IPS-NIHi7 (cell line): ENCODE data around the gene ERCC8.
"Not testable (repeated sequence)": the region's sequence is repeated elsewhere in the genome, so short reads cannot be mapped to it uniquely, and the experiment has no call there.

Experiments
- DNase-seq: peaks from one replicate; pipeline ENCODE4 v3.0.0; 2012; ENCODE audit warnings: mixed read lengths; ENCODE audit errors: extremely low spot score

ERCC8 gene

DNA sequence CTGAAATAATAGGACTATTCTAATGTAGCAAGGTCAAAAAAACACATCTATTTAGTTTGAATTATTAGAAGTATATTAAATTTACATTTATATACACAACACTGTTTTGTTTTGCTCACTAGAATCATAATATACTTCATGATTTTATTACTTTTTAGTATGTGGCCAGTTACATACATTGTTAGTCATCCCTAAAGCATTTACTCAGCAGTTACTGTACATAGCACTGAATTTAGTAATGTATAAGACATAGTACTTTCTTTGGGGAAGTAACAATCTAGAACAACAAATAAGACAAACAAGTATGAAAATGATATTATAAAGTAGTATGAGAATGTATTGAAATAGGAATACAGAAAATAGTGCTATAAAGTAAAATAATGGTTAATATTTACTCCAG lies 28.2 kb downstream of the ERCC8 start:
- DNase-seq, result no peak

GRCh38 chr5:60903356-60903755 lies 41.5 kb downstream of the ERCC8 start:
- DNase-seq, result no peak

DNA sequence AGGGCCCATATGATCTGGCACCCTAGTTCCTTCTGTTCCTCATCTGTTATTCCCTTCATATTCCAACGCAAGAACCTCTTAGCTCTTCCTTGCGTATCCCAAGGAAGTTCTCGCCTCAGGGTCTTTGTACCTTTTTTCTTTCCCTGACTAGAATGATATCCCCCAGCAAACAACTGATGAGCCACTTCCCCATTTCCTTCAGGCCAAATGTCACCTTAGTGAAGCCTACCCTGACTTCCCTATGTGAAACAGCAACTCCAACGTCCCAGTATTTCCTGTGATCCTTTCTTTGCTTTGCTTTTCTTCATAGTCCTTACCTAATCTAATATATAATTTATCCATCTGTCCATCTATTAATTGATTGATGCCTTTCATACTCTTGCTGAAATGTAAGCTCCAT lies 47.9 kb downstream of the ERCC8 start:
- DNase-seq, result no peak

DNA sequence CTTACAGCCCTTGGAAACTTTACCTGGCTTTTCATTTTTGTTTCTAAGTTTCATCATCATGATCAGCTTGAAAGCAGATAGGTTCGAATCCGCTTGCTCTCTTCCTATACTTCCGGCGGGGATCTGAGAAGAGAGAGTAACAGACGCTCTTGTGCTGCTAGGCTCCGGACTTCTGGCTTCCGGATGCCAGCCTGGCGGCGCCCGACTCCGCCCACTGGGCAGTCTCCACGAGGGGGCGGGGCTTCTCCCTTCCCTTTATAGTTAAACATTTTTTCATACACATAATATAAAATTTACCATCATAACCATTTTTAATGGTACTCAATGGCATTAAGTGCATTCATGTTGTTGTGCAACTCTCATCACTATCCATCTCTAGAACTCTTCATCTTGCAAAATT lies 51.3 kb downstream of the ERCC8 start:
- DNase-seq, result no peak

GRCh38 chr5:60891667-60892066 lies 53.2 kb downstream of the ERCC8 start:
- DNase-seq, result peak; percentile 33

DNA sequence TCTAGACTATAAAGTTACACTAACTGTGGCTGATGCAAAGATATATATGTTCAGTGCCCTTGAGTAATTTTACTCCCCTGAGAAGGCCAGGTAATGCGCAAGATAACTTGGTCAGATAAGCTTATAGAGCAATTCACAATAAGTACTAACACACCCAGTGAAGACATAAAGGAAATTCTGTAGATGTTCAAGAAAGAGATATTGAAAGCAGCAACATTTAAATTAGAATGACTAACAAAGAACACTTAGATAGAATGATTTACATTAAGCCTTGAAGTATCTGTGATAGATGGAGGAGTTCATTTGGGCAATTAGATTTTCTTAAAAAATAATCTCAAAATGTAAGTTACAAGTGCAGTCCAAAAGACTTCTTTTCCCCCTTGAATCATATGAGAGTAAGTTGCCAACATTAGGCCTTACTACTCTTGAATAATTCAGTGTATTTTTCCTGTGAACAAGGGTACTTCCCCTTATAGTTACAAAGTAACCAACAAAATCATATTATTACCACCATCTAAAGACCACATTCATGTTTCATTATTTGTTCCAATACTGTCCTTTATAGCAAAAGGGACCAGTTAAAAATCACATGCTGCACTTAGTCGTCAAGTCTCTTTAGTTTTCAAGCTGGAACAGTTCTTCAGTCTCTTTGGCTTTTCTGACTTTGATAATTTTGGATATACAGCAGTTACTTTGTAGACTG lies 56.4 kb downstream of the ERCC8 start:
- DNase-seq, result no peak

DNA sequence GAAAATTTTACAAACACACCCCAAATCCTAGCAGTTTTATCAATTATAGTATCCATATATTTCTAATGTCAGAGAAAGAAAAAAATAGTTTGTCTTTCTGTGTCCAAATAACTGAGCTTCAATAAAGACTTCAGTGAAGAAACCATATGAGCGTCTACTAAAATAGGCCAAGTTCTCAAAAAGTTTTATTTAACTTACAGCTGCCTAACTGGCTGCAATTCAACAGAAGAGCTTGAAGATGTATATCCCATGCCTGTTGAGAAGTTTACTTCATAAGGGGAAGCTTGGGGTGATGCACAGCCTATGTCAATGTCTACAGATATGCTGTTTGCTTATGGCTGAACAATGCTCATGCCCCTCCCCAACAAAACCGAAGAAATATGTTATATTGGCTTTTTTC lies 57.1 kb downstream of the ERCC8 start:
- no peak for DNase-seq

DNA sequence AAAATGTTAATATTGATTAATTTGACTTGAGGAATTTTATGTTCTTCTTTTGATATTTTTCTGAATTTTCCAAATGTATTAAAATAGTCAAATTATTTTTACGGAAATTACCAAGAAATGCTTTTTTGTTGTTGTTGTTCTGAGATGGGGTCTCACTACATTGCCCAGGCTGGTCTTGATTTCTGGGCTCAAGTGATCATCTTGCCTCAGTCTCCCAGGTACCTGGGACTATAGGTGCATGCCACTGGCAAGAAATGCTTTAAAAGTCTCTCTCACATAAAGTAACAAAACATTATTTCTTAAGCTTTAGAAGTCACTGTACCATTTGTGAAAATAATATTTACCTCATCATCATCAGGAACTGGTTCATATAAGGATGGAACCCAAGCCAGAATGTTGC lies 57.8 kb downstream of the ERCC8 start:
- DNase-seq, result no peak

- no peak for DNase-seq
Measured at GRCh38 chr5:60886158-60886557, 58.7 kb downstream of the ERCC8 start.

DNA sequence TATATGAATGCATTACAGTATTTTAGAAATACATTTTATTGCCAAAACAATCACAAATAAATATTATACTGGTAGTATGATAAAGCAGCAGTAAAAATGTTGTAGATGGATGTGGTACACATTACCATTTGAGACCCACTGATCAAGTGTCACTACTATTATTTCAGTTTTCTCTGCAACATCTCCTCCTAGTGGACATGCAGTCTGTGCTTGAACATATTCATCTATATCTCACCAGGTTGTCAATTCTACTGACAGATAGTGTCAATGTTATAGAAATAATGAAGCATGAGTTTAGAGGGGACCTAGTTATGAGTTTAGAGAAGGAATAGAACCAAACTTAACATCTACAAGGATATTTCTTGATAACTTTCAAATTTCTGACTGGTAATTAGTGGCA lies 61.6 kb downstream of the ERCC8 start:
- DNase-seq, result peak; percentile 28

GRCh38 chr5:60872892-60873291 lies 72.0 kb downstream of the ERCC8 start:
- no peak for DNase-seq

DNA sequence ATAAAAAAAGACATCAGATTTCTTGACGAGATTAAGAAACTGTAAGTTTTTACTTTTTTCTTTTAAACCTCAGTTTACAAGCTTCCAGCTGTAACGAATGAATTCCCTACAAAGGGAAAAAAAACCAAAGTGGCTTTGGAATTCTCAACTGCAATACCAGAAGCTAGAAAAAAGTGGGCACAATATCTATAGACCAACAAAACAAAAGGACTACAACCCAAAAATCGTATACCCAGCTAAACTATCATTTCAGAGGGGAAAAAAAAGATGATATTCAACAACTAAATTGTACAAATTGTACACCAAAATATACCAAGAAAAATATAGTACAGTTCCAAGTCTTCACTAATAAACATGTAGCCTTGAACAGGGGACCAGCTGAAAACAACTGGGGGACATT lies 74.0 kb downstream of the ERCC8 start:
- no peak for DNase-seq

GRCh38 chr5:60860572-60860971 lies 84.3 kb downstream of the ERCC8 start:
- not testable (repeated sequence) for DNase-seq

DNA sequence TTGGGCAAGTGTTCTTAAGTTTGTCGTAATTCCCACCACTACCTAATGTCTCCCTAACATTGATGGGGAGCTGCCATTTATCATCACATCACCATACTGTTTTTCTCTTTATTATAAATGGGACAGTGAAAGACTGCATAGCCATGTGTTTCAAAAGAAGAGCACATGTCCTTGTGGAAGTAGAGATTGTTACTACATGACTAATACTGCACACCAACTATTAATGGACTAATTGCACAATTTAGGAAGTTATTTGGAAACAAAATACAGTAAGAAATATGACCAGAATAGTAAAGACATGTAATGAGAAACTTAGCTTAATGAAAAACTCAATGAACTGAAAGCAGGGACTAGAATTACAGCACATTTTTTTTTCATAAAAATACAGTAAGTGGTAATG lies 88.8 kb downstream of the ERCC8 start:
- no peak for DNase-seq

- peak; percentile 33 for DNase-seq
Measured at GRCh38 chr5:60852940-60853339, 91.9 kb downstream of the ERCC8 start.

DNA sequence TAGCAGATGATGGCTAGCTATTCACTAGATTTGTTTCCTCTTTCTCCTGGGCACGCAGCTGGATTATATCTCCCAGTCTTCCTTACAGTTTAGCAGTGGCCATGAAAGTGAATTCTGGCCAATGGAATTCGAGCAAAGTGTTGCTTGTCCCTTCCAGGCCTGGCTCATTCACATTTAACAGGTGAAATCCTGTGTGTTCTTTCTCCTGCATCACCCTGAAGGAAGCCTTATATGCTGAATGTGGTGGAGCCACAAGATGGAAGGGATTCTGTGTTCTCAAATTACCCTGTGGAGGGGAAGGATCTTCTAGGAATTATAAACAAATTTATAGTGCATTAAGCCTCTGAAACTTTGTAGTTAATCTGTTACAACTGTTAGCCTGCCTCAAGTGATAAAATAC lies 92.6 kb downstream of the ERCC8 start:
- no peak for DNase-seq

DNA sequence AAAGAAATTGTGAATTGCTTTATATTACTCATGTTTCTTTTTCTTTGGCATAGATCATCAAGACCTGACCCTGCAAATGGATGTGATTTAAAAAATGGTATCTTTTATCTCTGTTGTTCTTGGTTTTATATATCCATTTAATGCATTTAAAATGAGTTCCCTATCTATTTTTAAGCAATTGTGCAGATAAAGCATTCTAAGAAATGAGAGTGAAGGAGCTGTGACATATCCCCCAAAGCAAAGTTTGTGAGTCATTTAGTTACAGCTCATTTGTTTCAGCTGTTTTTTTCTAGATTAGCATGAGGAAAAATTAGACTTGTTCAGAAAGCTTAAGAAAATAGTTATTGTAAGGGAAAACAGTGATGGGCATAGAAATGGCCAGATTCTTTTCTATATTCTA lies 93.2 kb downstream of the ERCC8 start:
- DNase-seq, result no peak

DNA sequence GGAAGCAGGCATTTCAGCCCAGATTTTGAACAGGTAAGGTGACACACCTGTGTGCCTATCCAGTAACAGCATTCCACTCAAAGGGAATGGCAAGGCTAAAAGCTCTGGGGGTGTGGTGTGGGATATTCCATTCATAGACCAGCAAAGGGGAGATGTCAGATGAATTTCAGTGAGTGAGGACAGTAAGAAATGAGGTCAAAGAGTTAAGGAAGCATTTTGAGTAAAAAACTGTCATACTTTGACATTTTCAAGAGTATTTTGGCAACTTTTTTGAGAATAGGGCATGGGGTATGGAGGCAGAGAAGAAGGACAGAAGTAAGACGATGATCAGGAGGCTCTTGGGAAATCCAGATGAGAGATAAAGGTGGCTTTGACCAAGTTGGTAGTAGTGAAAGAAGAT lies 98.6 kb downstream of the ERCC8 start:
- no peak for DNase-seq

GRCh38 chr5:60843936-60844905 lies 100.6 kb downstream of the ERCC8 start, which contains the start of gene ELOVL7:
ELOVL7 (minus strand) TSS chr5:60844269; CDS start chr5:60787397, 56,872 bp downstream.
- peak; percentile 92 for DNase-seq

DNA sequence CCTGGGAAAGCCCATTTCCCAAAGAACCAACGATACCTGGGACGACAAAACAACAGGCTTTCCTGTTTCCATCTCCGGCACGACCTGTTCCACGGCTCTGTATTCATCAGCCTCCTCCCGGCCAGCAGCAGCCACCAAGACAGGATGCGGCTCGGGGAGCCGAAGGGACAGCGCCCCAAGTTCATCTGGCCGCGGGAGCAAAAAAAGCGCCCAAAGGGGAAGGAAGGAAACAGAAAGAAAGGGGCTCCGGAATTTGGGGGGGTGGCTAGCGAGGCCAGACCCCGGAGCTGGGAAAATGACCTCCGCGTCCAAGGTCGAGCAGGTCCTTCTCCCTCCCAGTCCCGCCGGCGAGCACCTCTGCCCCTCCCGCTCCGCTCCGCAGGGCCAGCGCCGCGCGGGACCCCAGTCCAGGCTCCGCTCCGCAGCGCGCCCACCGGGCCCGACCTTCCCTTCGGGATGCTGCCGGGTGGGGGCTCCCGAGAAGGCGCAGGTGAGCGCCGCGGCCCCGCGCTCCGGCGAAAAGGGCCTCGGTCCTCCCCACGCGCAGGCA lies 101.4 kb downstream of the ERCC8 start:
- DNase-seq, result peak; percentile 24

GRCh38 chr5:60842871-60843385 lies 101.9 kb downstream of the ERCC8 start:
- DNase-seq, result peak; percentile 30

DNA sequence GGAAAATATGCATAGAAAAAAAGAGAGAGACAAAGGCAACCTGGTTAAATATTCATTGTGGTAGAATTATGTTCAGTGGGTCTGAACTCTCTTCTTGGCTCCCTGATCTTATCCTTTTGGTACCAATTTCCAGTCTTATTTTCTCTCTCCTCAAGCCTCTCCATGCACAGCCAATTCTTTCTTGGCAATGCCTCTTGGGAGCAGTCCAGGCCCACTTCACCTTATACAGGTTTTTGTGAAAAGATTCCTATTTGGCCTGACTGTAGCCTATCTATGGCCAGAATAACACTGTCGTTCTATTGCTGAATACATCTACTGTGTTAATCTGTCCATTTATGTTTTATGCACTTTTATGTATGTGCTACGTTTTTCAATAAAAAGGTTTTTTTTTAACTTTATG lies 103.5 kb downstream of the ERCC8 start:
- DNase-seq, result no peak
